SK-N-SH (cell line): Measurements from ENCODE around the gene MAPK12. TPM values are rescaled to one million over a fixed set of nuclear protein-coding genes. Genes with fewer than 3 reads are reported as not detected.

Experiments used
- CTCF ChIA-PET: fragments of 300-600, 350-600 bp; formaldehyde crosslinking; extraction: SDS; loops from one replicate; lab custom pipeline; 2021; lab: Yijun Ruan, JAX
- POLR2A ChIA-PET: fragments of 350-600 bp; sonication (Branson Sonifier 250); formaldehyde crosslinking; extraction: SDS; loops from one replicate; lab custom pipeline; 2020; ENCODE audit warnings: antibody characterized with exemption, inconsistent platforms; lab: Yijun Ruan, JAX
- DNase-seq: peaks from one replicate; pipeline ENCODE4 v3.0.0; 2012
- H2AFZ ChIP-seq: fragments of 200-600 bp; sonication (generic); 2 replicates; pipeline ENCODE4 v1.8.1; 2016; ENCODE audit warnings: antibody characterized with exemption, mild to moderate bottlenecking, low read depth
- H3F3A ChIP-seq: fragments of 200-600 bp; sonication (generic); replicated peaks from 2 replicates; pipeline ENCODE3; 2016; ENCODE audit warnings: antibody characterized with exemption, mild to moderate bottlenecking; ENCODE audit not compliant: insufficient read depth
- H3K27ac ChIP-seq, 2 experiments: fragments of 200-500 bp in 1 of 2; fragments of 200-600 bp in 1 of 2; sonication (Bioruptor generic) in 1 of 2; sonication (generic), shearing (Covaris generic) in 1 of 2; 2 replicates each; pipeline versions ENCODE4 v1.5.1 to v1.6.1; 2014 to 2016; ENCODE audit warnings: low read depth in 2 of 2, inconsistent platforms in 1 of 2, low read length in 1 of 2, mild to moderate bottlenecking in 1 of 2, mixed read lengths in 1 of 2
- H3K27me3 ChIP-seq: fragments of 200-600 bp; sonication (generic), shearing (Covaris generic); 2 replicates; pipeline ENCODE4 v1.6.1; 2016; ENCODE audit warnings: mixed run types; ENCODE audit not compliant: insufficient read depth
- H3K36me3 ChIP-seq, 2 experiments: fragments of 200-500 bp in 1 of 2; fragments of 200-600 bp in 1 of 2; sonication (Bioruptor generic) in 1 of 2; sonication (generic) in 1 of 2; replicated peaks in 1 of 2; 2 replicates each; pipeline versions ENCODE3 to v1.5.1; 2014 to 2016; ENCODE audit warnings: low read length in 1 of 2, mild to moderate bottlenecking in 1 of 2; ENCODE audit not compliant: insufficient read depth in 2 of 2, control insufficient read depth in 1 of 2
- H3K4me1 ChIP-seq, 2 experiments: fragments of 200-500 bp in 1 of 2; fragments of 200-600 bp in 1 of 2; sonication (Bioruptor generic) in 1 of 2; sonication (generic), shearing (Covaris generic) in 1 of 2; 2 replicates each; pipeline versions ENCODE4 v1.5.1 to v1.6.1; 2014 to 2016; ENCODE audit warnings: low read depth in 1 of 2, low read length in 1 of 2, mixed run types in 1 of 2; ENCODE audit not compliant: insufficient read depth in 2 of 2, control insufficient read depth in 1 of 2
- H3K4me2 ChIP-seq: fragments of 200-600 bp; sonication (generic), shearing (Covaris generic); 2 replicates; pipeline ENCODE4 v1.6.1; 2017; ENCODE audit warnings: mixed run types
- H3K4me3 ChIP-seq, 2 experiments: fragments of 200-500 bp in 1 of 2; fragments of 200-600 bp in 1 of 2; sonication (Bioruptor generic) in 1 of 2; sonication (generic), shearing (Covaris generic) in 1 of 2; 2 replicates each; pipeline versions ENCODE4 v1.5.1 to v1.8.1; 2014 to 2016; ENCODE audit warnings: low read depth in 2 of 2, inconsistent platforms in 1 of 2, low read length in 1 of 2, mild to moderate bottlenecking in 1 of 2, mixed read lengths in 1 of 2, moderate library complexity in 1 of 2
- H3K79me2 ChIP-seq: fragments of 200-600 bp; sonication (generic); 2 replicates; pipeline ENCODE4 v1.8.1; 2017; ENCODE audit warnings: mild to moderate bottlenecking; ENCODE audit not compliant: insufficient read depth
- H3K9ac ChIP-seq: fragments of 200-600 bp; sonication (generic); 2 replicates; pipeline ENCODE4 v1.6.1; 2017; ENCODE audit warnings: mixed run types
- H3K9me2 ChIP-seq: fragments of 200-600 bp; sonication (generic); 2 replicates; pipeline ENCODE4 v1.6.1; 2017; ENCODE audit warnings: mixed run types
- H3K9me3 ChIP-seq: fragments of 200-600 bp; sonication (generic); 2 replicates; pipeline ENCODE4 v1.6.1; 2017; ENCODE audit warnings: mixed run types, mild to moderate bottlenecking, moderate library complexity
- H4K20me1 ChIP-seq: fragments of 200-600 bp; sonication (generic); 2 replicates; pipeline ENCODE4 v1.6.1; 2017; ENCODE audit warnings: mild to moderate bottlenecking, mixed run types; ENCODE audit not compliant: insufficient read depth
- GATA2 ChIP-seq: sonication (generic); formaldehyde crosslinking; IDR thresholded peaks from 2 replicates; pipeline ENCODE4 v1.5.0; 2020; ENCODE audit warnings: mild to moderate bottlenecking, missing genetic modification reagents
- NRF1 ChIP-seq: IDR thresholded peaks from 2 replicates; pipeline ENCODE4 v1.6.1; 2012; ENCODE audit warnings: low read depth, mild to moderate bottlenecking, low read length
- WGBS: methylation state at CpG from one replicate; pipeline ENCODE4 v1.1.6; 2017; ENCODE audit warnings: low lambda C conversion rate; 5-methylcytosine and 5-hydroxymethylcytosine counted together
- polyA plus RNA-seq, 3 experiments: library from polyadenylated mRNA; depleted of rRNA; stranded (reverse); fragments of >200 nt; gene quantifications; 2 replicates each; pipeline ENCODE4 v1.2.3, GENCODE V29; 2012
- TF ChIP-seq, protein P1 (sequence below): fragments of 150-350 bp; IDR thresholded peaks from 2 replicates; pipeline ENCODE4 v1.6.1; 2017; ENCODE audit warnings: antibody characterized with exemption, low read length, low read depth, borderline replicate concordance
- TF ChIP-seq, protein P2 (sequence below): IDR thresholded peaks from 2 replicates; pipeline ENCODE4 v1.6.1; 2012; ENCODE audit warnings: mild to moderate bottlenecking, low read depth, low read length, moderate library complexity
- TF ChIP-seq, protein P3 (sequence below): IDR thresholded peaks from 2 replicates; pipeline ENCODE4 v1.4.0; 2012; ENCODE audit warnings: low read depth, borderline replicate concordance
- TF ChIP-seq, protein P4 (sequence below): IDR thresholded peaks from 2 replicates; pipeline ENCODE4 v1.4.0; 2012; ENCODE audit warnings: low read depth

Gene MAPK12
- polyA plus RNA-seq, 1 of the 3 experiments (the other 2 are of a cell fraction): 118 TPM

DNA sequence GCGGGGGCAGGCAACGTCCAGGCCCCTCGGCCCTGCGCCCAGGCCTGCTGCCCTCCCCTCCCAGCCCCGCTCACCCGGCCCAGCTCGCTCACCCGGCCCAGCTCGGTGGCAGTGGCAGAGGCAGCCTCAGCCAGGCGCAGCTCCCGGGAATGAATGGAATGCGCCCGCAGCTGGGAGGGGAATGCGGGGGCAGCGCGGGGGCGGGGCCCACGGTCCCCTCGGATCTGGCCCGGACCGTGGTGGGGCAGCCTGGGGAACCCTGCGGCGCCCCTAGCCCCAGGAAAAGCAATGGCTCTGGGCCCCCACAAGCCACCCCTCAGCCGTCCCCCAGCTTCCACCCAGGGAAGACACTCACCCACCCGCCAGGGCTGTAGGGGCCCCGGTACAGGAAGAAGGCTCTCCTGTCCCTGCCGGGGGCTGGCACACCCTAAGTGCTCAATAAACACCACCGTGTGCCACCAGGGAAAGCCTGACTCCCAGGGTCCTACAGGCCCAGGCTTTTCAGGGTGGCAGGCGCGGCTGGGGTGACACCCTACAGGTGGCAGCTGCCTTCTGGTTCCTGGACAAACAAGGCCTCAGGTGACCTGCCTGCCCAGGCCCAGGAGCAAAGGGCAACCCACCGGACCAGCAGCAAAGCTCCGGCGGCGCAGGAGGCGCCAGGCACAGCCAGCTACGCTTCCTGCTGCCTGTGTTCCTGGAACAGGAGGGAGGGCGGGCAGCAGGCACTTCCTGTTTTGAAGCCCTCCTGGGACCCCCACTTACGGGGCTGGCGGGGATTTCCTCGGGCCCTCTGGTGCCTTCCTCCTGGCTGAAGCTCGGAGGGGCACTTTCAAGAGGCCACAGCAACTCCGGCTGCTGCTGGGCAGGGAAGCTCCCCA is 32.2 kb upstream of the MAPK12 start (continued):
- TF ChIP-seq, protein P1, sequence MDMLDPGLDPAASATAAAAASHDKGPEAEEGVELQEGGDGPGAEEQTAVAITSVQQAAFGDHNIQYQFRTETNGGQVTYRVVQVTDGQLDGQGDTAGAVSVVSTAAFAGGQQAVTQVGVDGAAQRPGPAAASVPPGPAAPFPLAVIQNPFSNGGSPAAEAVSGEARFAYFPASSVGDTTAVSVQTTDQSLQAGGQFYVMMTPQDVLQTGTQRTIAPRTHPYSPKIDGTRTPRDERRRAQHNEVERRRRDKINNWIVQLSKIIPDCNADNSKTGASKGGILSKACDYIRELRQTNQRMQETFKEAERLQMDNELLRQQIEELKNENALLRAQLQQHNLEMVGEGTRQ: no peak
- TF ChIP-seq, protein P2, sequence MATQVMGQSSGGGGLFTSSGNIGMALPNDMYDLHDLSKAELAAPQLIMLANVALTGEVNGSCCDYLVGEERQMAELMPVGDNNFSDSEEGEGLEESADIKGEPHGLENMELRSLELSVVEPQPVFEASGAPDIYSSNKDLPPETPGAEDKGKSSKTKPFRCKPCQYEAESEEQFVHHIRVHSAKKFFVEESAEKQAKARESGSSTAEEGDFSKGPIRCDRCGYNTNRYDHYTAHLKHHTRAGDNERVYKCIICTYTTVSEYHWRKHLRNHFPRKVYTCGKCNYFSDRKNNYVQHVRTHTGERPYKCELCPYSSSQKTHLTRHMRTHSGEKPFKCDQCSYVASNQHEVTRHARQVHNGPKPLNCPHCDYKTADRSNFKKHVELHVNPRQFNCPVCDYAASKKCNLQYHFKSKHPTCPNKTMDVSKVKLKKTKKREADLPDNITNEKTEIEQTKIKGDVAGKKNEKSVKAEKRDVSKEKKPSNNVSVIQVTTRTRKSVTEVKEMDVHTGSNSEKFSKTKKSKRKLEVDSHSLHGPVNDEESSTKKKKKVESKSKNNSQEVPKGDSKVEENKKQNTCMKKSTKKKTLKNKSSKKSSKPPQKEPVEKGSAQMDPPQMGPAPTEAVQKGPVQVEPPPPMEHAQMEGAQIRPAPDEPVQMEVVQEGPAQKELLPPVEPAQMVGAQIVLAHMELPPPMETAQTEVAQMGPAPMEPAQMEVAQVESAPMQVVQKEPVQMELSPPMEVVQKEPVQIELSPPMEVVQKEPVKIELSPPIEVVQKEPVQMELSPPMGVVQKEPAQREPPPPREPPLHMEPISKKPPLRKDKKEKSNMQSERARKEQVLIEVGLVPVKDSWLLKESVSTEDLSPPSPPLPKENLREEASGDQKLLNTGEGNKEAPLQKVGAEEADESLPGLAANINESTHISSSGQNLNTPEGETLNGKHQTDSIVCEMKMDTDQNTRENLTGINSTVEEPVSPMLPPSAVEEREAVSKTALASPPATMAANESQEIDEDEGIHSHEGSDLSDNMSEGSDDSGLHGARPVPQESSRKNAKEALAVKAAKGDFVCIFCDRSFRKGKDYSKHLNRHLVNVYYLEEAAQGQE: no peak
- TF ChIP-seq GATA2: no peak
- TF ChIP-seq, protein P3, sequence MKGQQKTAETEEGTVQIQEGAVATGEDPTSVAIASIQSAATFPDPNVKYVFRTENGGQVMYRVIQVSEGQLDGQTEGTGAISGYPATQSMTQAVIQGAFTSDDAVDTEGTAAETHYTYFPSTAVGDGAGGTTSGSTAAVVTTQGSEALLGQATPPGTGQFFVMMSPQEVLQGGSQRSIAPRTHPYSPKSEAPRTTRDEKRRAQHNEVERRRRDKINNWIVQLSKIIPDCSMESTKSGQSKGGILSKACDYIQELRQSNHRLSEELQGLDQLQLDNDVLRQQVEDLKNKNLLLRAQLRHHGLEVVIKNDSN: no peak

DNA sequence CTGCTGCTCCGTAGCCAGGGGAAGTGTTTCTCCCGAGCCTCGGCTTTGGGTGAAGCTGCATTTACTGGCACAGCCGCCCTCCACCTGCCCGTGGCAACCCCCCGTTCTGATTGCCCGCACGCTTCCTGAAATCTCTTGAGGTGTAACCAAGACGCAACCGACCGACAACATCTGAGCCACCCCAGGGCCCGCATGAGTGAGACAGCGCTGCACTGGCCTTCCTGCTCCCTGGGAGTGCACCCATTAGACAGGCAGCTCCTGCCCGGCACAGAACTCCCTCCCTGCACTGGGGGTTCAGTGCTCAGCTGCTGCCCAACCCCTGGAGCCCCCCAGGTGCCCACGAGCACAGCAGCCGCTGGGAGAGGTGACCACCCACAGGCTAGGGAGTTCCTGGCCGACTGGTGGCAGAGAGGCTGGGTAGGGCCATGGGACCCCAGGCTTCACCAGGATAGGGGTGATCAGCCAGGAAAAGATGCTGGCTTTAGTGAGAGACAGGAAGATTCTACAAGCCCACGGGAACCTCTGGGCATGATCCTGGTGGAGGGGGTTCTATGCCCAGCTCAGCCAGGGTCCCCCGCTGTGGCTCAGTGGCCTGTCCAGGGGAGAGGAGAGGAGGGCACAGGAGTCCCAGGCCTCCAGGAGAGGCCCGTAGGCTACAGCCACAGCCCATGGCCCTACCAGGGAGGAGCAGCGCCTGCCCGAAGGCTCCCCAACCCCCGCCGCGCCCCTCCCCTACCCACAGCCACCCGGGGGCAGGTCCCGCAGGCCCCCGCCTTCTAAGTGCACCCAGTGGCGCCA is 31.4 kb upstream of the MAPK12 start:
- H3F3A ChIP-seq: peaks cover 13% of the 10 kb centered on the region
- H3K27me3 ChIP-seq: no peaks in the 10 kb centered on the region
- H3K4me1 ChIP-seq: peaks cover 6 to 22% of the 10 kb centered on the region in 2 experiments; a peak in 3 of 4 replicates
- H3K9me2 ChIP-seq: no peaks in the 10 kb centered on the region
- DNase-seq: no peak
- peaks cover 10 to 32% of the 10 kb centered on the region in 2 experiments for H3K36me3 ChIP-seq
- peaks cover 100% of the 10 kb centered on the region for H3K79me2 ChIP-seq
- peak overlapping the region; percentile 68 for H3K9ac ChIP-seq
- 69% methylated on average over 14 of the region's 29 CpGs for WGBS
- no peak overlapping the region for H2AFZ ChIP-seq
- H4K20me1 ChIP-seq: peaks cover 98% of the 10 kb centered on the region
- H3K4me2 ChIP-seq: peak overlapping the region; percentile 84
- peak overlapping the region; percentile 63 to 80 for H3K27ac ChIP-seq
- POLR2A ChIA-PET: no interaction called here
- CTCF ChIA-PET: interaction anchor here (1.0 to 2.6 kb wide), 3 partner anchors 10 to 19 kb away, joined by 3 to 12 read pairs (median 9); no protein-coding TSS in a partner anchor
- H3K4me3 ChIP-seq: peak overlapping the region; percentile 17 to 49; a peak in 2 of 4 replicates
- TF ChIP-seq, protein P4, sequence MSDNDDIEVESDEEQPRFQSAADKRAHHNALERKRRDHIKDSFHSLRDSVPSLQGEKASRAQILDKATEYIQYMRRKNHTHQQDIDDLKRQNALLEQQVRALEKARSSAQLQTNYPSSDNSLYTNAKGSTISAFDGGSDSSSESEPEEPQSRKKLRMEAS: peak; percentile 1; the same call in 1 of the 2 replicates
- TF ChIP-seq NRF1: no peak
- no peaks in the 10 kb centered on the region for H3K9me3 ChIP-seq
